Mesenchymal stem cell (in vitro differentiated cells and primary cell): ENCODE data around the gene MRPS11.

Experiments
- DNase-seq: peaks from one replicate; pipeline ENCODE4 v3.0.0-alpha.2; 2013
- H2AFZ ChIP-seq: one replicate; pipeline ENCODE4 v1.6.1; 2013; ENCODE audit warnings: low read depth, mild to moderate bottlenecking, control low read depth, inconsistent platforms, low read length, moderate library complexity
- H2AK5ac ChIP-seq: 2 replicates; pipeline ENCODE4 v1.6.1; 2013; ENCODE audit warnings: low read length, moderate library complexity, mild to moderate bottlenecking, inconsistent platforms; ENCODE audit not compliant: severe bottlenecking
- H2BK120ac ChIP-seq: one replicate; pipeline ENCODE4 v1.6.1; 2013; ENCODE audit warnings: low read depth, mild to moderate bottlenecking, inconsistent platforms, low read length, moderate library complexity
- H2BK12ac ChIP-seq, 2 experiments: one replicate each; pipeline ENCODE4 v1.6.1; 2013; ENCODE audit warnings: inconsistent platforms in 2 of 2, low read length in 2 of 2, mild to moderate bottlenecking in 2 of 2, moderate library complexity in 2 of 2, control low read depth in 1 of 2
- H2BK15ac ChIP-seq: one replicate; pipeline ENCODE4 v1.6.1; 2013; ENCODE audit warnings: mild to moderate bottlenecking, low read depth, inconsistent platforms; ENCODE audit not compliant: poor library complexity, severe bottlenecking
- H2BK5ac ChIP-seq: 2 replicates; pipeline ENCODE4 v1.6.1; 2013; ENCODE audit warnings: low read depth, mild to moderate bottlenecking, low read length, control low read depth, inconsistent platforms; ENCODE audit not compliant: poor library complexity, severe bottlenecking
- H3K14ac ChIP-seq, 2 experiments: one replicate each; pipeline ENCODE4 v1.6.1; 2013; ENCODE audit warnings: inconsistent platforms in 2 of 2, low read length in 2 of 2, control low read depth in 1 of 2, mild to moderate bottlenecking in 1 of 2, moderate library complexity in 1 of 2
- H3K18ac ChIP-seq, 2 experiments: one replicate each; pipeline ENCODE4 v1.6.1; 2013; ENCODE audit warnings: inconsistent platforms in 2 of 2, low read length in 2 of 2, control low read depth in 1 of 2, low read depth in 1 of 2, mild to moderate bottlenecking in 1 of 2
- H3K23ac ChIP-seq, 2 experiments: one replicate each; pipeline ENCODE4 v1.6.1; 2013; ENCODE audit warnings: inconsistent platforms in 2 of 2, low read length in 2 of 2, mild to moderate bottlenecking in 2 of 2, moderate library complexity in 2 of 2, control low read depth in 1 of 2
- H3K27ac ChIP-seq: 2 replicates; pipeline ENCODE4 v1.5.1; 2013; ENCODE audit warnings: mild to moderate bottlenecking, moderate library complexity, low read length, control low read depth, inconsistent platforms; ENCODE audit not compliant: poor library complexity, severe bottlenecking
- H3K27me3 ChIP-seq, 2 experiments: 2 replicates each; pipeline versions ENCODE4 v1.6.1 to v1.7.0; 2013; ENCODE audit warnings: low read length in 2 of 2, mild to moderate bottlenecking in 2 of 2, moderate library complexity in 2 of 2, control low read depth in 1 of 2, inconsistent platforms in 1 of 2; ENCODE audit not compliant: control insufficient read depth in 1 of 2, insufficient read depth in 1 of 2
- H3K36me3 ChIP-seq, 2 experiments: 2 replicates each; pipeline versions ENCODE4 v1.6.1 to v1.7.0; 2013; ENCODE audit warnings: low read length in 2 of 2, control low read depth in 1 of 2, inconsistent platforms in 1 of 2, low read depth in 1 of 2, mild to moderate bottlenecking in 1 of 2; ENCODE audit not compliant: insufficient read depth in 2 of 2, control insufficient read depth in 1 of 2
- H3K4ac ChIP-seq, 2 experiments: one replicate each; pipeline ENCODE4 v1.6.1; 2013; ENCODE audit warnings: inconsistent platforms in 2 of 2, low read length in 2 of 2, mild to moderate bottlenecking in 2 of 2, moderate library complexity in 2 of 2, control low read depth in 1 of 2, low read depth in 1 of 2
- H3K4me1 ChIP-seq: 2 replicates; pipeline ENCODE4 v1.6.1; 2013; ENCODE audit warnings: low read depth, low read length, control low read depth; ENCODE audit not compliant: control insufficient read depth, insufficient read depth
- H3K4me2 ChIP-seq: 2 replicates; pipeline ENCODE4 v1.6.1; 2013; ENCODE audit warnings: low read length, mild to moderate bottlenecking, inconsistent platforms; ENCODE audit not compliant: poor library complexity, severe bottlenecking
- H3K4me3 ChIP-seq, 2 experiments: 2 replicates each; pipeline versions ENCODE4 v1.5.1 to v1.7.0; 2013; ENCODE audit warnings: low read length in 2 of 2, mild to moderate bottlenecking in 2 of 2, control low read depth in 1 of 2, low read depth in 1 of 2; ENCODE audit not compliant: insufficient read depth in 1 of 2
- H3K79me1 ChIP-seq: replicated peaks from 2 replicates; pipeline ENCODE4 v1.6.1; 2013; ENCODE audit warnings: mild to moderate bottlenecking, control low read depth, low read length, inconsistent platforms; ENCODE audit not compliant: poor library complexity, severe bottlenecking
- H3K9ac ChIP-seq: 2 replicates; pipeline ENCODE4 v1.7.0; 2013; ENCODE audit warnings: mild to moderate bottlenecking, low read length, moderate library complexity
- H3K9me3 ChIP-seq: 2 replicates; pipeline ENCODE4 v1.7.0; 2013; ENCODE audit warnings: mild to moderate bottlenecking, low read length; ENCODE audit not compliant: control insufficient read depth
- H4K8ac ChIP-seq: one replicate; pipeline ENCODE4 v1.6.1; 2013; ENCODE audit warnings: inconsistent platforms, mild to moderate bottlenecking, low read length, moderate library complexity
- H4K91ac ChIP-seq: one replicate; pipeline ENCODE4 v1.6.1; 2013; ENCODE audit warnings: mild to moderate bottlenecking, low read length, inconsistent platforms
- WGBS: methylation state at CpG from one replicate; pipeline ENCODE4 v1.1.7; 2013; ENCODE audit warnings: mixed read lengths; 5-methylcytosine and 5-hydroxymethylcytosine counted together

Gene MRPS11

GRCh38 chr15:88509321-88509720, 41.8 kb downstream of the MRPS11 start:
- no peak overlapping the region for H2BK12ac ChIP-seq
- H3K27me3 ChIP-seq: no peaks in the 10 kb centered on the region
- H3K9me3 ChIP-seq: no peaks in the 10 kb centered on the region
- H3K23ac ChIP-seq: no peak overlapping the region
- WGBS: 90% methylated on average over 4 of the region's 4 CpGs
- no peak for DNase-seq
- H2BK15ac ChIP-seq: no peak overlapping the region
- no peak overlapping the region for H3K9ac ChIP-seq
- no peak overlapping the region for H4K8ac ChIP-seq
- no peaks in the 10 kb centered on the region for H3K4me1 ChIP-seq
- H2BK120ac ChIP-seq: no peak overlapping the region
- no peak overlapping the region for H3K14ac ChIP-seq
- no peak overlapping the region for H3K4me3 ChIP-seq
- H3K4me2 ChIP-seq: no peak overlapping the region
- no peak overlapping the region for H2AFZ ChIP-seq
- no peak overlapping the region for H3K4ac ChIP-seq
- H3K79me1 ChIP-seq: no peaks in the 10 kb centered on the region
- H2BK5ac ChIP-seq: no peak overlapping the region
- no peak overlapping the region for H3K27ac ChIP-seq
- H2AK5ac ChIP-seq: no peak overlapping the region
- no peak overlapping the region for H4K91ac ChIP-seq
- peaks cover 15 to 65% of the 10 kb centered on the region in 2 experiments for H3K36me3 ChIP-seq
- no peak overlapping the region for H3K18ac ChIP-seq

- no peak overlapping the region for H3K4me3 ChIP-seq
- no peak overlapping the region for H2AK5ac ChIP-seq
- H3K9ac ChIP-seq: no peak overlapping the region
- no peak overlapping the region for H3K23ac ChIP-seq
- H2BK12ac ChIP-seq: no peak overlapping the region
- no peaks in the 10 kb centered on the region for H3K79me1 ChIP-seq
- H2BK120ac ChIP-seq: no peak overlapping the region
- H3K4me2 ChIP-seq: no peak overlapping the region
- no peak for DNase-seq
- H3K27ac ChIP-seq: no peak overlapping the region
- H3K9me3 ChIP-seq: no peaks in the 10 kb centered on the region
- no peak overlapping the region for H4K91ac ChIP-seq
- no peaks in the 10 kb centered on the region for H3K27me3 ChIP-seq
- no peak overlapping the region for H2BK15ac ChIP-seq
- no peak overlapping the region for H4K8ac ChIP-seq
- H3K36me3 ChIP-seq: peaks cover 15 to 65% of the 10 kb centered on the region in 2 experiments
- H2BK5ac ChIP-seq: no peak overlapping the region
- H3K4ac ChIP-seq: no peak overlapping the region
- no peaks in the 10 kb centered on the region for H3K4me1 ChIP-seq
- no peak overlapping the region for H3K18ac ChIP-seq
- H2AFZ ChIP-seq: no peak overlapping the region
- H3K14ac ChIP-seq: no peak overlapping the region
These were observed 42.5 kb downstream of the MRPS11 start for GRCh38 chr15:88509964-88510363.

- Histone ChIP-seq H3K9ac (no peak overlapping the region), H3K27me3 (no peaks in the 10 kb centered on the region), H2BK5ac (no peak overlapping the region), H3K4me3 (no peak overlapping the region), H3K4me2 (no peak overlapping the region), H3K4ac (no peak overlapping the region), H3K9me3 (no peaks in the 10 kb centered on the region), H3K18ac (no peak overlapping the region), H2BK120ac (no peak overlapping the region), H2BK15ac (no peak overlapping the region), H3K4me1 (no peaks in the 10 kb centered on the region), H3K36me3 (peaks cover 12 to 60% of the 10 kb centered on the region in 2 experiments), H4K91ac (no peak overlapping the region), H2AFZ (no peak overlapping the region), H3K23ac (no peak overlapping the region), H2BK12ac (no peak overlapping the region), H3K14ac (no peak overlapping the region), H4K8ac (no peak overlapping the region), H3K79me1 (no peaks in the 10 kb centered on the region), H2AK5ac (no peak overlapping the region), H3K27ac (no peak overlapping the region)
- DNase-seq: no peak
- WGBS: 98% methylated on average over 2 of the region's 2 CpGs
These were observed 43.7 kb downstream of the MRPS11 start for GRCh38 chr15:88511161-88511560.

GRCh38 chr15:88512078-88512477, 44.6 kb downstream of the MRPS11 start:
- Histone ChIP-seq H3K27ac (no peak overlapping the region), H3K4me3 (no peak overlapping the region), H4K8ac (no peak overlapping the region), H3K4me2 (no peak overlapping the region), H2BK5ac (no peak overlapping the region), H3K9ac (no peak overlapping the region), H3K36me3 (peaks cover 12 to 60% of the 10 kb centered on the region in 2 experiments), H3K79me1 (no peaks in the 10 kb centered on the region), H2BK15ac (no peak overlapping the region), H2BK12ac (no peak overlapping the region), H3K9me3 (no peaks in the 10 kb centered on the region), H2AK5ac (no peak overlapping the region), H4K91ac (no peak overlapping the region), H3K23ac (no peak overlapping the region), H2BK120ac (no peak overlapping the region), H3K4me1 (no peaks in the 10 kb centered on the region), H3K18ac (peak overlapping the region in 1 of 2 experiments; percentile 18), H3K4ac (no peak overlapping the region), H2AFZ (no peak overlapping the region), H3K14ac (no peak overlapping the region), H3K27me3 (no peaks in the 10 kb centered on the region)
- DNase-seq: peak; percentile 26
- WGBS: 61% methylated on average over 3 of the region's 3 CpGs
